Measurements from ENCODE around the gene GTF3C1. TPM values are rescaled to one million over a fixed set of nuclear protein-coding genes. Genes with fewer than 3 reads are reported as not detected.

The GTF3C1 gene
- total RNA-seq, 3 donors from 2014 or later = 31.2 to 44.6 (median 37.4) TPM

GRCh38 chr16:27445502-27446175, 104.1 kb downstream of the GTF3C1 start:
- Histone ChIP-seq H3K9me3 (peaks cover 14 to 16% of the 10 kb centered on the region in 2 donors), H3K4me1 (no peaks in the 10 kb centered on the region), H3K4me3 (no peak overlapping the region), H3K27me3 (peaks cover 0 to 24% of the 10 kb centered on the region in 2 donors), H3K27ac (no peak overlapping the region), H3K36me3 (no peaks in the 10 kb centered on the region)
- DNase-seq (ENCODE audit: low spot score in 2 of 2) = no peak
- TF ChIP-seq POLR2A (IDR thresholded peaks at IDR 0.05) (no peak), POLR2AphosphoS5 (IDR thresholded peaks at IDR 0.05) (no peak), CTCF (IDR thresholded peaks at IDR 0.05) (no peak)
- intact Hi-C loops (cut with DNase I; ENCODE audit: low total_unique reads) = no loop called here

GRCh38 chr16:27444470-27444869, 105.2 kb downstream of the GTF3C1 start:
- H3K4me3 ChIP-seq = no peak overlapping the region
- intact Hi-C loops (cut with DNase I; ENCODE audit: low total_unique reads) = no loop called here
- TF ChIP-seq CTCF (IDR thresholded peaks at IDR 0.05) (no peak), POLR2A (IDR thresholded peaks at IDR 0.05) (no peak), POLR2AphosphoS5 (IDR thresholded peaks at IDR 0.05) (no peak)
- no peak for DNase-seq (ENCODE audit: low spot score in 2 of 2)
- H3K4me1 ChIP-seq = no peaks in the 10 kb centered on the region
- H3K27me3 ChIP-seq = peaks cover 0 to 18% of the 10 kb centered on the region in 2 donors
- H3K27ac ChIP-seq = no peak overlapping the region
- H3K36me3 ChIP-seq = no peaks in the 10 kb centered on the region
- H3K9me3 ChIP-seq = peaks cover 14 to 16% of the 10 kb centered on the region in 2 donors

- Histone ChIP-seq H3K27me3 (peaks cover 0 to 13% of the 10 kb centered on the region in 2 donors), H3K4me1 (no peaks in the 10 kb centered on the region), H3K36me3 (no peaks in the 10 kb centered on the region), H3K27ac (no peak overlapping the region), H3K4me3 (no peak overlapping the region), H3K9me3 (peaks cover 14 to 16% of the 10 kb centered on the region in 2 donors)
- DNase-seq (ENCODE audit: low spot score in 2 of 2) = no peak
- no peak for TF ChIP-seq CTCF (IDR thresholded peaks at IDR 0.05)
- no peak for TF ChIP-seq POLR2AphosphoS5 (IDR thresholded peaks at IDR 0.05)
- TF ChIP-seq POLR2A (IDR thresholded peaks at IDR 0.05) = no peak
- intact Hi-C loops (cut with DNase I; ENCODE audit: low total_unique reads) = no loop called here
These were observed 105.7 kb downstream of the GTF3C1 start for GRCh38 chr16:27444015-27444414.

GRCh38 chr16:27441998-27442397, 107.7 kb downstream of the GTF3C1 start:
- Histone ChIP-seq H3K9me3 (peaks cover 14 to 16% of the 10 kb centered on the region in 2 donors), H3K27me3 (peaks cover 0 to 5% of the 10 kb centered on the region in 2 donors), H3K27ac (no peak overlapping the region), H3K4me1 (no peaks in the 10 kb centered on the region), H3K4me3 (no peak overlapping the region), H3K36me3 (no peaks in the 10 kb centered on the region)
- intact Hi-C loops (cut with DNase I; ENCODE audit: low total_unique reads) = no loop called here
- TF ChIP-seq POLR2AphosphoS5 (IDR thresholded peaks at IDR 0.05) (no peak), CTCF (IDR thresholded peaks at IDR 0.05) (no peak), POLR2A (IDR thresholded peaks at IDR 0.05) (no peak)
- DNase-seq (ENCODE audit: low spot score in 2 of 2) = no peak

GRCh38 chr16:27441276-27441675, 108.4 kb downstream of the GTF3C1 start:
- no peak for DNase-seq (ENCODE audit: low spot score in 2 of 2)
- TF ChIP-seq POLR2A (IDR thresholded peaks at IDR 0.05) = no peak
- no peak for TF ChIP-seq CTCF (IDR thresholded peaks at IDR 0.05)
- no peak for TF ChIP-seq POLR2AphosphoS5 (IDR thresholded peaks at IDR 0.05)
- H3K36me3 ChIP-seq = no peaks in the 10 kb centered on the region
- intact Hi-C loops (cut with DNase I; ENCODE audit: low total_unique reads) = no loop called here
- no peak overlapping the region for H3K4me3 ChIP-seq
- peaks cover 14 to 16% of the 10 kb centered on the region in 2 donors for H3K9me3 ChIP-seq
- H3K27me3 ChIP-seq = peaks cover 0 to 5% of the 10 kb centered on the region in 2 donors
- no peaks in the 10 kb centered on the region for H3K4me1 ChIP-seq
- H3K27ac ChIP-seq = no peak overlapping the region

All from breast epithelium (tissue), 4 donors.